Stomach (tissue), 4 donors: Measurements from ENCODE around the gene ANKRD44.

ENCODE experiments used
- CTCF ChIP-seq, 7 experiments: fragments of 450-650 bp in 4 of 7; fragments of 200-600 bp in 3 of 7; sonication (generic) in 3 of 7; IDR thresholded peaks; one replicate each; pipeline ENCODE4 v1.5.1; 2016 to 2019; ENCODE audit warnings: antibody characterized with exemption in 7 of 7, control low read depth in 2 of 7, mild to moderate bottlenecking in 1 of 7
- EP300 ChIP-seq: sonication (generic); formaldehyde crosslinking; IDR thresholded peaks from one replicate; pipeline ENCODE4 v1.6.1; 2017; ENCODE audit warnings: antibody characterized with exemption
- POLR2A ChIP-seq, 4 donors: fragments of 450-650 bp; IDR thresholded peaks; one replicate each; pipeline ENCODE4 v1.6.1; 2016; ENCODE audit warnings: antibody characterized with exemption in 4 of 4, control low read depth in 2 of 4, mild to moderate bottlenecking in 1 of 4, moderate library complexity in 1 of 4
- POLR2AphosphoS5 ChIP-seq, 3 donors: sonication (generic); formaldehyde crosslinking; IDR thresholded peaks; one replicate each; pipeline ENCODE4 v1.6.1; 2016; ENCODE audit warnings: antibody characterized with exemption in 3 of 3

GRCh38 chr2:197297266-197297665 lies 13.3 kb downstream of the ANKRD44 start:
- no peak for TF ChIP-seq CTCF (IDR thresholded peaks at IDR 0.05)
- no peak for TF ChIP-seq EP300
- no peak for TF ChIP-seq POLR2A (IDR thresholded peaks at IDR 0.05)
- TF ChIP-seq POLR2AphosphoS5 (IDR thresholded peaks at IDR 0.05), result no peak
